Progenitor cell of endocrine pancreas (in vitro differentiated cells): Measurements from ENCODE around the gene CCDC137. TPM values are rescaled to one million over a fixed set of nuclear protein-coding genes. Genes with fewer than 3 reads are reported as not detected.

Source experiments
- DNase-seq: peaks from one replicate; pipeline ENCODE4 v3.0.0; 2021; ENCODE audit warnings: low spot score; ENCODE audit not compliant: unreplicated experiment
- H3K27ac Mint-ChIP-seq: 2 replicates; pipeline ENCODE4 v1.8.0; 2021; ENCODE audit warnings: mild to moderate bottlenecking, moderate library complexity, mixed read lengths
- H3K27me3 Mint-ChIP-seq: 2 replicates; pipeline ENCODE4 v1.8.0; 2021; ENCODE audit warnings: mixed read lengths
- H3K36me3 Mint-ChIP-seq: 2 replicates; pipeline ENCODE4 v1.8.0; 2022; ENCODE audit warnings: mixed read lengths; ENCODE audit not compliant: insufficient read depth
- H3K4me1 Mint-ChIP-seq: 2 replicates; pipeline ENCODE4 v1.8.0; 2021; ENCODE audit warnings: low read depth, mixed read lengths
- H3K4me3 Mint-ChIP-seq: 2 replicates; pipeline ENCODE4 v1.8.0; 2021; ENCODE audit warnings: low read depth, mild to moderate bottlenecking, moderate library complexity, mixed read lengths
- H3K9me3 Mint-ChIP-seq: 2 replicates; pipeline ENCODE4 v1.8.0; 2021; ENCODE audit warnings: low read depth, mixed read lengths
- CTCF ChIP-seq: fragments of 200-600 bp; sonication (generic); IDR thresholded peaks from one replicate; pipeline ENCODE4 v1.5.0; 2021; ENCODE audit warnings: antibody characterized with exemption, mild to moderate bottlenecking; ENCODE audit not compliant: unreplicated experiment
- microRNA-seq: library from miRNA; unstranded; fragments of <30 nt; microRNA quantifications from one replicate; pipeline ENCODE4 v1.1.0, GENCODE V29; 2020; ENCODE audit warnings: borderline number of aligned reads; ENCODE audit not compliant: unreplicated experiment
- total RNA-seq: library from RNA; stranded (reverse); gene quantifications from 2 replicates; pipeline ENCODE4 v1.2.1, GENCODE V29; 2021

Gene CCDC137
- total RNA-seq, 1 donor from 2014 or later: 26.6 TPM

DNA sequence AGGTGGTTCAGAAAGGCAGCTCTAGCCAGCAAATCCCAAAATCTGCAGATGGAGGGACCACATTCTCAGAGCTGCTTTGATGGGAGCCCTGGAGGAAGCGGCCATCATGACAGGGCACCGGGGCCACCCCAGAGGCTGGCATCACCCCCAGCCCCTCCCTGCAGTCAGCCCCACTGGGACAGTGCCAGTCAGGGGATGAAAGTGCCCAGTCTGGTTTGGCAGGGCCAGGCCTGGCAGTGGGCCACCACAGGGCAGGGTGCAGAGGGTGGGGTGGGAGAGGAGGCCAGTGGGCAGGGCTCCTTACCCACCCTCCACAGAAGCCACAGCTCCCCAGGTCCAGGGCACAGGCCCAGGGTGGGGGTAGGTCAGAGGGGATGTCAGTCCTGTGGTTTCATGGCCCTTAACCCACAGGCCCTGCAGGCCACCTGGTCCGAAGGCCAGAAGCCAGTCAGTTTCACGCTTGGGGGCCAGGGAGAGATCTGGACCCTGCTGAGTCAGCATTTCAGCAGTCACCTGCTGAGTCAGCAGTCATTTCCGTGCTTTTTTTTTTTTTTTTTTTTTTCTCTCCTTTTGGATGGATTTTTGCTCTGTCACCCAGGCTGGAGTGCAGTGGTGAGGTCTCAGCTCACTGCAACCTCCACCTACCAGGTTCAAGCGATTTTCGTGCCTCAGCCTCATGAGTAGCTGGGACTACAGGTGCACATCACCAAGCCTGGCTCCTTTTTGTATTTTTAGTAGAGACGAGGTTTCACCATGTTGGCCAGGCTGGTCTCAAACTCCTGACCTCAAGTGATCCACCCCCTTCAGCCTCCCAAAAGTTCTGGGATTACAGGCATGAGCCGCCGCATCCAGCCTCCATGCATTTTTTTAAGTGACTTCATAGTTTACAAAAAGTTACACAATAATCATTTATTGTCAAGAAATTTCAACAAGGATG is 55.9 kb downstream of the CCDC137 start:
- no peak for TF ChIP-seq CTCF
- no peak overlapping the region for H3K4me3 Mint-ChIP-seq
- H3K27ac Mint-ChIP-seq: no peak overlapping the region
- H3K27me3 Mint-ChIP-seq: peaks cover 11% of the 10 kb centered on the region
- H3K4me1 Mint-ChIP-seq: no peaks in the 10 kb centered on the region
- no peaks in the 10 kb centered on the region for H3K9me3 Mint-ChIP-seq
- no peak for DNase-seq
- H3K36me3 Mint-ChIP-seq: peaks cover 1% of the 10 kb centered on the region

Small RNA genes within 50 kb of the gene (microRNA-seq; reads per million reads assigned to microRNA genes)
- 3.6 reads per million for gene MIR6786

Other genes with a start within 250 kb of the CCDC137 start
- 3,227 and 3,279 TPM in 2 replicates for gene ACTG1, start 153.9 kb upstream of the CCDC137 start, total RNA-seq
- 4.8 and 5.3 TPM in 2 replicates for gene FSCN2, start 138.4 kb upstream of the CCDC137 start, total RNA-seq
- 46.5 and 47.7 TPM in 2 replicates for gene FAAP100, start 114.4 kb upstream of the CCDC137 start, total RNA-seq
- gene NPLOC4, start 29.6 kb upstream of the CCDC137 start, total RNA-seq: 93.8 and 102 TPM in 2 replicates
- gene TSPAN10, start 29.5 kb upstream of the CCDC137 start, total RNA-seq: 4.0 and 4.4 TPM in 2 replicates
- gene PDE6G, start 10.2 kb upstream of the CCDC137 start, total RNA-seq: 0.50 TPM in 1 of 2 replicates, not detected in the other
- gene OXLD1, start 132 bp upstream of the CCDC137 start, total RNA-seq: 18.6 and 23.6 TPM in 2 replicates
- 42.1 TPM in 2 replicates for gene ARL16, start 17.1 kb downstream of the CCDC137 start, total RNA-seq
- gene HGS, start 17.3 kb downstream of the CCDC137 start, total RNA-seq: 127 and 141 TPM in 2 replicates
- gene MRPL12, start 36.6 kb downstream of the CCDC137 start, total RNA-seq: 63.6 and 63.9 TPM in 2 replicates
- 36.9 and 40.9 TPM in 2 replicates for gene SLC25A10, start 45.5 kb downstream of the CCDC137 start, total RNA-seq
- gene GCGR, start 137.4 kb downstream of the CCDC137 start, total RNA-seq: 2.1 and 2.2 TPM in 2 replicates
- gene MCRIP1, start 166.6 kb downstream of the CCDC137 start, total RNA-seq: 138 and 157 TPM in 2 replicates
- not detected in 2 replicates for gene PPP1R27, start 168.3 kb downstream of the CCDC137 start, total RNA-seq
- gene P4HB, start 193.8 kb downstream of the CCDC137 start, total RNA-seq: 467 and 484 TPM in 2 replicates
- gene ARHGDIA, start 204.6 kb downstream of the CCDC137 start, total RNA-seq: 239 and 248 TPM in 2 replicates
- gene ALYREF, start 224.8 kb downstream of the CCDC137 start, total RNA-seq: 98.9 and 99.7 TPM in 2 replicates
- gene ANAPC11, start 225.0 kb downstream of the CCDC137 start, total RNA-seq: 137 and 139 TPM in 2 replicates
- 0.78 and 1.7 TPM in 2 replicates for gene NPB, start 235.5 kb downstream of the CCDC137 start, total RNA-seq
- gene PCYT2, start 244.7 kb downstream of the CCDC137 start, total RNA-seq: 93.2 and 95.2 TPM in 2 replicates